OCI-LY3 (cell line): ENCODE data around the gene BAZ1A.

Source experiments
- EZH2phosphoT487 ChIP-seq: fragments of 200-600 bp; shearing (Covaris generic); IDR thresholded peaks from 2 replicates; pipeline ENCODE4 v1.6.1; 2018; ENCODE audit warnings: antibody characterized with exemption, mixed run types, low read depth
- TF ChIP-seq, protein P1 (sequence below): fragments of 200-600, 300-600 bp; sonication (generic); IDR thresholded peaks from 2 replicates; pipeline ENCODE4 v1.5.1; 2014; ENCODE audit warnings: antibody characterized with exemption, low read length, low read depth

DNA sequence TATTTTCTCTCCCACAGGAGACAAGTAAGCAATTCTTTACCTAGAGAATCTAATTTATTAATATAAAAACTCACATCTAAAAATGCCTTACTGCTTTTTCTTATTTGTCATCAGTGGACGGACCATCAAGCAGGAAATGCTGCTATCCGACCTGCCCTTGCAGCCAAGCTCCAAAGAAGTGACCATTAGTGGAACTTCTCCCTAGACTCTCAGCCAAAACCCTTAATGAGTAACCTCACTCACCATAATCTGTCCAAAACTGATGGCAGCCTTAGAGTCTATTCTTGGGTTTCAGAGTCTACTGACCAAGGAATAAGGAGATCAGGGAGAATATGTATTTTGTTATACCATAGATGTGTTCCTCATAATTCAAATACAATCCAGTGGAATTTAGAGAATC lies 99.8 kb downstream of the BAZ1A start:
- TF ChIP-seq, protein P1, sequence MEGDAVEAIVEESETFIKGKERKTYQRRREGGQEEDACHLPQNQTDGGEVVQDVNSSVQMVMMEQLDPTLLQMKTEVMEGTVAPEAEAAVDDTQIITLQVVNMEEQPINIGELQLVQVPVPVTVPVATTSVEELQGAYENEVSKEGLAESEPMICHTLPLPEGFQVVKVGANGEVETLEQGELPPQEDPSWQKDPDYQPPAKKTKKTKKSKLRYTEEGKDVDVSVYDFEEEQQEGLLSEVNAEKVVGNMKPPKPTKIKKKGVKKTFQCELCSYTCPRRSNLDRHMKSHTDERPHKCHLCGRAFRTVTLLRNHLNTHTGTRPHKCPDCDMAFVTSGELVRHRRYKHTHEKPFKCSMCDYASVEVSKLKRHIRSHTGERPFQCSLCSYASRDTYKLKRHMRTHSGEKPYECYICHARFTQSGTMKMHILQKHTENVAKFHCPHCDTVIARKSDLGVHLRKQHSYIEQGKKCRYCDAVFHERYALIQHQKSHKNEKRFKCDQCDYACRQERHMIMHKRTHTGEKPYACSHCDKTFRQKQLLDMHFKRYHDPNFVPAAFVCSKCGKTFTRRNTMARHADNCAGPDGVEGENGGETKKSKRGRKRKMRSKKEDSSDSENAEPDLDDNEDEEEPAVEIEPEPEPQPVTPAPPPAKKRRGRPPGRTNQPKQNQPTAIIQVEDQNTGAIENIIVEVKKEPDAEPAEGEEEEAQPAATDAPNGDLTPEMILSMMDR = no peak
- TF ChIP-seq EZH2phosphoT487 = no peak
